ENCODE results near the gene ADGRD1.

GRCh38 chr12:131176266-131176665 lies 222.6 kb downstream of the ADGRD1 start:
- TF ChIP-seq, protein P1, sequence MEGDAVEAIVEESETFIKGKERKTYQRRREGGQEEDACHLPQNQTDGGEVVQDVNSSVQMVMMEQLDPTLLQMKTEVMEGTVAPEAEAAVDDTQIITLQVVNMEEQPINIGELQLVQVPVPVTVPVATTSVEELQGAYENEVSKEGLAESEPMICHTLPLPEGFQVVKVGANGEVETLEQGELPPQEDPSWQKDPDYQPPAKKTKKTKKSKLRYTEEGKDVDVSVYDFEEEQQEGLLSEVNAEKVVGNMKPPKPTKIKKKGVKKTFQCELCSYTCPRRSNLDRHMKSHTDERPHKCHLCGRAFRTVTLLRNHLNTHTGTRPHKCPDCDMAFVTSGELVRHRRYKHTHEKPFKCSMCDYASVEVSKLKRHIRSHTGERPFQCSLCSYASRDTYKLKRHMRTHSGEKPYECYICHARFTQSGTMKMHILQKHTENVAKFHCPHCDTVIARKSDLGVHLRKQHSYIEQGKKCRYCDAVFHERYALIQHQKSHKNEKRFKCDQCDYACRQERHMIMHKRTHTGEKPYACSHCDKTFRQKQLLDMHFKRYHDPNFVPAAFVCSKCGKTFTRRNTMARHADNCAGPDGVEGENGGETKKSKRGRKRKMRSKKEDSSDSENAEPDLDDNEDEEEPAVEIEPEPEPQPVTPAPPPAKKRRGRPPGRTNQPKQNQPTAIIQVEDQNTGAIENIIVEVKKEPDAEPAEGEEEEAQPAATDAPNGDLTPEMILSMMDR (IDR thresholded peaks at IDR 0.05) = no peak
- no peak for TF ChIP-seq POLR2A (IDR thresholded peaks at IDR 0.05)

All from vagina (tissue), 2 donors.